K562 (cell line): Measurements from ENCODE around the gene GABRB2. TPM values are rescaled to one million over a fixed set of nuclear protein-coding genes. Genes with fewer than 3 reads are reported as not detected.

Source experiments
- ATAC-seq: fragments of 200-7000 bp; cut with Tn5 transposase; 3 replicates; pipeline ENCODE4 v1.9.1; 2020; ENCODE audit warnings: moderate library complexity
- BruUV-seq: library from RNA; stranded (reverse); fragments of 400-500 nt; replicated peaks from 2 replicates; lab custom pipeline; 2021; lab: Mats Ljungman, UMichigan
- CTCF ChIA-PET: fragments of 300-600 bp; formaldehyde crosslinking; extraction: SDS; loops from one replicate; lab custom pipeline; 2021; ENCODE audit warnings: low intra/inter-chr PET ratio; lab: Yijun Ruan, JAX
- POLR2A ChIA-PET: fragments of 300-600, 350-650 bp; sonication (Branson Sonifier 250); formaldehyde crosslinking; extraction: SDS; loops from one replicate; lab custom pipeline; 2021; ENCODE audit warnings: antibody characterized with exemption, inconsistent platforms; lab: Yijun Ruan, JAX
- DNase-seq, 4 experiments: peaks; one replicate each; pipeline versions ENCODE4 v3.0.0 to v3.0.0-alpha.2; 2011 to 2018; ENCODE audit warnings: low spot score in 3 of 4, mixed read lengths in 3 of 4; ENCODE audit errors: extremely low read depth in 1 of 4
- FAIRE-seq: peaks from 2 replicates; lab custom pipeline; 2011; peaks lifted over from hg19 to GRCh38; lab: Jason Lieb, UNC
- H2AFZ ChIP-seq: 2 replicates; pipeline ENCODE4 v1.6.0; 2011; ENCODE audit warnings: low read depth, low read length, control low read depth, inconsistent platforms
- H3K27ac ChIP-seq: fragments of 200-600 bp; 3 replicates; pipeline ENCODE4 v1.8.0; 2011; ENCODE audit warnings: low read depth, mild to moderate bottlenecking, control low read depth, inconsistent platforms, low read length, moderate library complexity, mixed read lengths; ENCODE audit errors: extremely low read depth
- H3K27me3 ChIP-seq, 2 experiments: fragments of 300-600 bp in 1 of 2; 2 replicates in 1 of 2; 3 replicates in 1 of 2; pipeline versions ENCODE4 v1.6.0 to v1.8.0; 2011; ENCODE audit warnings: inconsistent platforms in 2 of 2, low read length in 2 of 2, mild to moderate bottlenecking in 1 of 2, mixed read lengths in 1 of 2, moderate library complexity in 1 of 2; ENCODE audit not compliant: control insufficient read depth in 2 of 2, insufficient read depth in 2 of 2
- H3K36me3 ChIP-seq: fragments of 300-600 bp; 3 replicates; pipeline ENCODE4 v1.8.0; 2011; ENCODE audit warnings: mild to moderate bottlenecking, low read length, inconsistent platforms; ENCODE audit not compliant: control insufficient read depth, insufficient read depth
- H3K4me1 ChIP-seq, 2 experiments: fragments of 200-600 bp in 1 of 2; replicated peaks in 1 of 2; 2 replicates in 1 of 2; 3 replicates in 1 of 2; pipeline versions ENCODE4 v1.5.1 to v1.8.0; 2011; ENCODE audit warnings: inconsistent platforms in 2 of 2, low read length in 2 of 2, mild to moderate bottlenecking in 1 of 2, mixed read lengths in 1 of 2, moderate library complexity in 1 of 2; ENCODE audit not compliant: control insufficient read depth in 2 of 2, insufficient read depth in 2 of 2
- H3K4me2 ChIP-seq: 2 replicates; pipeline ENCODE4 v1.6.1; 2011; ENCODE audit warnings: low read length, control low read depth, inconsistent platforms, mixed read lengths; ENCODE audit not compliant: insufficient read depth
- H3K4me3 ChIP-seq: fragments of 200-600 bp; sonication (generic), shearing (Covaris generic); 2 replicates; pipeline ENCODE4 v1.5.1; 2016; ENCODE audit warnings: control low read depth, inconsistent platforms
- H3K79me2 ChIP-seq: fragments of 200-600 bp; 3 replicates; pipeline ENCODE4 v1.8.0; 2011; ENCODE audit warnings: low read length, inconsistent platforms; ENCODE audit not compliant: control insufficient read depth, insufficient read depth
- H3K9ac ChIP-seq, 2 experiments: 2 replicates each; pipeline versions ENCODE4 v1.6.0 to v1.6.1; 2011; ENCODE audit warnings: low read depth in 2 of 2, low read length in 2 of 2, control low read depth in 1 of 2, inconsistent platforms in 1 of 2, mild to moderate bottlenecking in 1 of 2, mixed read lengths in 1 of 2; ENCODE audit not compliant: insufficient read depth in 1 of 2
- H3K9me1 ChIP-seq: one replicate; pipeline ENCODE4 v1.6.0; 2011; ENCODE audit warnings: inconsistent platforms, mild to moderate bottlenecking, low read length, moderate library complexity; ENCODE audit not compliant: control insufficient read depth, insufficient read depth
- H3K9me3 ChIP-seq: replicated peaks from 2 replicates; pipeline ENCODE4 v1.5.1; 2011; ENCODE audit warnings: low read depth, low read length, inconsistent platforms; ENCODE audit not compliant: control insufficient read depth, insufficient read depth
- H4K20me1 ChIP-seq: replicated peaks from 2 replicates; pipeline ENCODE4 v1.6.1; 2011; ENCODE audit warnings: low read length, inconsistent platforms, mixed read lengths; ENCODE audit not compliant: control insufficient read depth, insufficient read depth
- ERF ChIP-seq: fragments of 450-650 bp; formaldehyde crosslinking; IDR thresholded peaks from 2 replicates; pipeline ENCODE4 v1.4.0; 2020; ENCODE audit warnings: mild to moderate bottlenecking, mixed read lengths
- STAG1 ChIP-seq: sonication (generic); formaldehyde crosslinking; IDR thresholded peaks from 2 replicates; pipeline ENCODE4 v1.5.0; 2020; ENCODE audit warnings: missing genetic modification reagents, borderline replicate concordance
- ZMIZ1 ChIP-seq, 2 experiments: fragments of 150-350 bp in 1 of 2; IDR thresholded peaks; 2 replicates each; pipeline ENCODE4 v1.6.1; 2012 to 2016; ENCODE audit warnings: low read depth in 2 of 2, low read length in 2 of 2, mild to moderate bottlenecking in 1 of 2, moderate library complexity in 1 of 2
- ZNF121 ChIP-seq: sonication (generic); formaldehyde crosslinking; conservative IDR thresholded peaks from 2 replicates; pipeline ENCODE4 v1.8.0; 2022; ENCODE audit warnings: missing genetic modification reagents
- ZNF507 ChIP-seq: conservative IDR thresholded peaks from 2 replicates; pipeline ENCODE4 v1.6.1; 2017; ENCODE audit warnings: missing genetic modification characterization, missing compliant biosample characterization
- WGBS: fragments of 100-300 bp; shearing (Covaris generic); methylation state at CpG from one replicate; pipeline ENCODE4 v1.1.6; 2016; ENCODE audit warnings: low coverage, mixed read lengths; ENCODE audit not compliant: insufficient coverage; ENCODE audit errors: missing lambda C conversion rate; 5-methylcytosine and 5-hydroxymethylcytosine counted together
- in situ Hi-C: fragments of 300-500 bp; cut with MboI; formaldehyde crosslinking; loops from 4 replicates; pipeline ENCODE4 v1.15.0; 2018; ENCODE audit warnings: inconsistent platforms, mixed read lengths
- intact Hi-C: fragments of 100-400 bp; cut with micrococcal nuclease; formaldehyde crosslinking; loops from 2 replicates; pipeline ENCODE4 v1.14.2; 2022
- polyA plus RNA-seq, 8 experiments: library from polyadenylated mRNA; depleted of rRNA in 4 of 8; stranded (reverse) in 5 of 8; unstranded in 3 of 8; fragments of >200 nt; fragmentation: Nextera tagmentation in 2 of 8; fragmentation: Illumina TruSeq in 1 of 8; extraction: Ambion mirVana in 2 of 8; extraction: Trizol in 1 of 8; gene quantifications; 2 replicates each; pipeline versions ENCODE4 v1.2.1 to v1.2.3, GENCODE V29; 2011 to 2014; ENCODE audit warnings: inconsistent platforms in 1 of 8, missing spikeins in 1 of 8
- total RNA-seq, 7 experiments: library from RNA; depleted of rRNA in 6 of 7; stranded (reverse); fragments of >200 nt in 6 of 7; fragmentation: Illumina TruSeq in 2 of 7; extraction: Trizol in 2 of 7; gene quantifications; 2 replicates each; pipeline versions ENCODE4 v1.2.1 to v1.2.3, GENCODE V29; 2011 to 2021; ENCODE audit warnings: low replicate concordance in 1 of 7
- TF ChIP-seq, protein P1 (sequence below): fragments of 450-650 bp; IDR thresholded peaks from 2 replicates; pipeline ENCODE4 v1.6.1; 2018; ENCODE audit not compliant: partially characterized antibody
- TF ChIP-seq, protein P2 (sequence below): sonication (generic); formaldehyde crosslinking; IDR thresholded peaks from 2 replicates; pipeline ENCODE4 v1.8.1; 2023; ENCODE audit warnings: mild to moderate bottlenecking, missing genetic modification reagents, moderate library complexity

GABRB2 gene
- total and polyA plus RNA-seq, 9 of the 15 experiments (the other 6 are each of a cell fraction or from before 2014, with no cell fraction given): not detected

- FAIRE-seq (no peak), ATAC-seq (no peak), DNase-seq (no peak)
- Histone ChIP-seq H3K4me2 (no peak overlapping the region), H3K27ac (no peak overlapping the region), H3K36me3 (no peaks in the 10 kb centered on the region), H3K4me1 (no peaks in the 10 kb centered on the region), H3K9ac (no peak overlapping the region), H3K4me3 (no peak overlapping the region), H4K20me1 (no peaks in the 10 kb centered on the region), H3K27me3 (no peaks in the 10 kb centered on the region), H2AFZ (no peak overlapping the region), H3K79me2 (no peaks in the 10 kb centered on the region), H3K9me3 (no peaks in the 10 kb centered on the region), H3K9me1 (no peaks in the 10 kb centered on the region)
- in situ Hi-C loops (no loop called here), intact Hi-C loops (no loop called here)
- POLR2A ChIA-PET: no interaction called here
- CTCF ChIA-PET: no interaction called here
- TF ChIP-seq STAG1: no peak
- TF ChIP-seq ZNF507 (tag): no peak
- TF ChIP-seq, protein P1, sequence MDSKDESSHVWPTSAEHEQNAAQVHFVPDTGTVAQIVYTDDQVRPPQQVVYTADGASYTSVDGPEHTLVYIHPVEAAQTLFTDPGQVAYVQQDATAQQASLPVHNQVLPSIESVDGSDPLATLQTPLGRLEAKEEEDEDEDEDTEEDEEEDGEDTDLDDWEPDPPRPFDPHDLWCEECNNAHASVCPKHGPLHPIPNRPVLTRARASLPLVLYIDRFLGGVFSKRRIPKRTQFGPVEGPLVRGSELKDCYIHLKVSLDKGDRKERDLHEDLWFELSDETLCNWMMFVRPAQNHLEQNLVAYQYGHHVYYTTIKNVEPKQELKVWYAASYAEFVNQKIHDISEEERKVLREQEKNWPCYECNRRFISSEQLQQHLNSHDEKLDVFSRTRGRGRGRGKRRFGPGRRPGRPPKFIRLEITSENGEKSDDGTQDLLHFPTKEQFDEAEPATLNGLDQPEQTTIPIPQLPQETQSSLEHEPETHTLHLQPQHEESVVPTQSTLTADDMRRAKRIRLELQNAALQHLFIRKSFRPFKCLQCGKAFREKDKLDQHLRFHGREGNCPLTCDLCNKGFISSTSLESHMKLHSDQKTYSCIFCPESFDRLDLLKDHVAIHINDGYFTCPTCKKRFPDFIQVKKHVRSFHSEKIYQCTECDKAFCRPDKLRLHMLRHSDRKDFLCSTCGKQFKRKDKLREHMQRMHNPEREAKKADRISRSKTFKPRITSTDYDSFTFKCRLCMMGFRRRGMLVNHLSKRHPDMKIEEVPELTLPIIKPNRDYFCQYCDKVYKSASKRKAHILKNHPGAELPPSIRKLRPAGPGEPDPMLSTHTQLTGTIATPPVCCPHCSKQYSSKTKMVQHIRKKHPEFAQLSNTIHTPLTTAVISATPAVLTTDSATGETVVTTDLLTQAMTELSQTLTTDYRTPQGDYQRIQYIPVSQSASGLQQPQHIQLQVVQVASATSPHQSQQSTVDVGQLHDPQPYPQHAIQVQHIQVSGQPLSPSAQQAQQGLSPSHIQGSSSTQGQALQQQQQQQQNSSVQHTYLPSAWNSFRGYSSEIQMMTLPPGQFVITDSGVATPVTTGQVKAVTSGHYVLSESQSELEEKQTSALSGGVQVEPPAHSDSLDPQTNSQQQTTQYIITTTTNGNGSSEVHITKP: no peak
- TF ChIP-seq, protein P2, sequence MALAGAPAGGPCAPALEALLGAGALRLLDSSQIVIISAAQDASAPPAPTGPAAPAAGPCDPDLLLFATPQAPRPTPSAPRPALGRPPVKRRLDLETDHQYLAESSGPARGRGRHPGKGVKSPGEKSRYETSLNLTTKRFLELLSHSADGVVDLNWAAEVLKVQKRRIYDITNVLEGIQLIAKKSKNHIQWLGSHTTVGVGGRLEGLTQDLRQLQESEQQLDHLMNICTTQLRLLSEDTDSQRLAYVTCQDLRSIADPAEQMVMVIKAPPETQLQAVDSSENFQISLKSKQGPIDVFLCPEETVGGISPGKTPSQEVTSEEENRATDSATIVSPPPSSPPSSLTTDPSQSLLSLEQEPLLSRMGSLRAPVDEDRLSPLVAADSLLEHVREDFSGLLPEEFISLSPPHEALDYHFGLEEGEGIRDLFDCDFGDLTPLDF: no peak
- TF ChIP-seq ERF (CRISPR knock-in tag): no peak
- no peak for TF ChIP-seq ZMIZ1 (IDR thresholded peaks at IDR 0.05; ENCODE audit: low read depth in 2 of 2, low read length in 2 of 2)
- no peak for TF ChIP-seq ZNF121 (CRISPR knock-in tag)
- WGBS: 0% methylated on average over 4 of the region's 4 CpGs
- BruUV-seq: no TSS peak
Measured at GRCh38 chr5:161421067-161421466, 125.5 kb downstream of the GABRB2 start.
